HepG2 (cell line): ENCODE data around the gene SORL1-AS1.

Source experiments
- ATF6 ChIP-seq: sonication (generic); formaldehyde crosslinking; conservative IDR thresholded peaks from 2 replicates; pipeline ENCODE4 v1.4.0; 2020; ENCODE audit warnings: missing genetic modification reagents
- CEBPG ChIP-seq: IDR thresholded peaks from 2 replicates; pipeline ENCODE4 v1.6.1; 2016
- CENPT ChIP-seq: sonication (generic); formaldehyde crosslinking; IDR thresholded peaks from 2 replicates; pipeline ENCODE4 v1.8.0; 2022; ENCODE audit warnings: low read depth, mild to moderate bottlenecking, moderate library complexity, missing genetic modification reagents
- E2F5 ChIP-seq: sonication (generic); formaldehyde crosslinking; conservative IDR thresholded peaks from 2 replicates; pipeline ENCODE4 v1.4.0; 2020; ENCODE audit warnings: missing genetic modification reagents
- GATA4 ChIP-seq: sonication (generic); IDR thresholded peaks from 2 replicates; pipeline ENCODE4 v1.6.1; 2016; ENCODE audit warnings: antibody characterized with exemption, low read depth, borderline replicate concordance
- HOXD1 ChIP-seq: sonication (generic); formaldehyde crosslinking; IDR thresholded peaks from 2 replicates; pipeline ENCODE4 v1.5.0; 2020; ENCODE audit warnings: missing genetic modification reagents
- JUNB ChIP-seq: sonication (generic); formaldehyde crosslinking; IDR thresholded peaks from 2 replicates; pipeline ENCODE4 v1.8.0; 2022; ENCODE audit warnings: missing genetic modification reagents, mild to moderate bottlenecking, borderline replicate concordance
- NFYB ChIP-seq: sonication (generic); formaldehyde crosslinking; IDR thresholded peaks from 2 replicates; pipeline ENCODE4 v1.4.0; 2020; ENCODE audit warnings: missing genetic modification reagents
- NR2F6 ChIP-seq, 2 experiments: IDR thresholded peaks; 2 replicates each; pipeline ENCODE4 v1.6.1; 2016; ENCODE audit warnings: antibody characterized with exemption in 1 of 2, mild to moderate bottlenecking in 1 of 2
- REST ChIP-seq, 2 experiments: IDR thresholded peaks; 2 replicates each; pipeline ENCODE4 v1.6.1; 2011 to 2012; ENCODE audit warnings: low read length in 2 of 2, borderline replicate concordance in 1 of 2, low read depth in 1 of 2, mild to moderate bottlenecking in 1 of 2, moderate library complexity in 1 of 2
- WIZ ChIP-seq: sonication (generic); formaldehyde crosslinking; IDR thresholded peaks from 2 replicates; pipeline ENCODE4 v1.5.1; 2020; ENCODE audit warnings: mild to moderate bottlenecking, missing genetic modification reagents
- ZBTB3 ChIP-seq: sonication (generic); formaldehyde crosslinking; IDR thresholded peaks from 2 replicates; pipeline ENCODE4 v1.4.0; 2020; ENCODE audit warnings: low read depth, mild to moderate bottlenecking, moderate library complexity, missing genetic modification reagents, borderline replicate concordance
- ZFYVE20 ChIP-seq: sonication (generic); formaldehyde crosslinking; IDR thresholded peaks from 2 replicates; pipeline ENCODE4 v1.8.0; 2023; ENCODE audit warnings: low read depth, mild to moderate bottlenecking, moderate library complexity, missing genetic modification reagents, borderline replicate concordance
- ZNF619 ChIP-seq: sonication (generic); formaldehyde crosslinking; IDR thresholded peaks from 2 replicates; pipeline ENCODE4 v1.4.0; 2020; ENCODE audit warnings: mild to moderate bottlenecking, missing genetic modification reagents
- ZSCAN29 ChIP-seq: sonication (generic); formaldehyde crosslinking; conservative IDR thresholded peaks from 2 replicates; pipeline ENCODE4 v1.4.0; 2020; ENCODE audit warnings: mild to moderate bottlenecking, missing genetic modification reagents
- TF ChIP-seq, protein P1 (sequence below): sonication (generic); formaldehyde crosslinking; IDR thresholded peaks from 2 replicates; pipeline ENCODE4 v1.8.1; 2023; ENCODE audit warnings: mild to moderate bottlenecking, inconsistent platforms, moderate library complexity, missing genetic modification reagents, borderline replicate concordance
- TF ChIP-seq, protein P2 (sequence below): sonication (generic); formaldehyde crosslinking; IDR thresholded peaks from 2 replicates; pipeline ENCODE4 v1.4.0; 2020; ENCODE audit warnings: missing genetic modification reagents
- TF ChIP-seq, protein P3 (sequence below): sonication (generic); formaldehyde crosslinking; IDR thresholded peaks from 2 replicates; pipeline ENCODE4 v1.4.0; 2020; ENCODE audit warnings: mild to moderate bottlenecking, low read depth, missing genetic modification reagents

The SORL1-AS1 gene

DNA sequence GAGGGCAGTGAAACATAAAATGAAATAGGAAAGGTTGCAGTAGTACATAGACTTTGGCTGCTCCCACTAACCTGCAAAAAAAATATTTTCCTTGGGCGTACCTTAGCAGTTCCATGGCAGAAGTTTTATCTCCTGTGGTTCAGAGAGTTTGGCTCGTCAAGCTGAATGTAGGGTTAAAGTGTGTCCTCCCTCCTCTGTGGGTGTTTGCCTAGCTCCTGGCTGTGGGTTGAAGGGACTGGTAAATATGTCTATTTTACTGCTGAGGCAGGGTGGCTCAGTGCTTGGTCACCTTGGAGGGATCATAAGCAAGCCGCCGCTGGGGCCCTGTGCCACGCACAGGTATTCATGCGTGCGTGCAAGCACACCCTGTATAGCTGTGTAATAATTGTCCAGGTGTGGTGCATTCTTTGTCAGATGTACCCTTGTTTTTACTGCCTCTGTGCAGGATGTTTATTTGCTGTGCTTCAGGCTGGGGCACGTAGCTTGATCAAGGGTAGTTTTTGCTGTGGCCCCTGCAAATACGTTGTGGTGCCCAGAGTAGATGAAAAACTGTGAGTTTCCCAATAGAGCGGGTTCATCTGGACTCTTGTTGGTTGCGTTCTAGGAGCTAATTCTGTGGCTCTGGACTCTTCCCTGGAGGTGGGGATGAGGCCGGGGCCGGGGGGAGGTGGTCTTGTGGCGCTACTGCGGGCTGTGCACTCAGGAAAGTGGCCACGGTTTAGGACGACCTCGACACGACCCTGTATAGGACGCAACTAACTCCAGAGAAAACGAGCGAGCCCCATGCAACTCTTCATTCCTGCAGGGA, 1.4 kb downstream of the SORL1-AS1 start (continued):
- TF ChIP-seq ZSCAN29 (peak; percentile 71; the same call in 1 of the 2 replicates), ATF6 (CRISPR knock-in tag) (no peak), WIZ (no peak), CENPT (no peak), CEBPG (CRISPR knock-in tag) (peak; percentile 47; the same call in 1 of the 2 replicates), NFYB (CRISPR knock-in tag) (no peak), HOXD1 (CRISPR knock-in tag) (no peak), ZNF619 (no peak), NR2F6 (IDR thresholded peaks at IDR 0.05) (no peak), NR2F6 (CRISPR knock-in tag; IDR thresholded peaks at IDR 0.05) (peak; percentile 44; the same call in 1 of the 2 replicates), JUNB (CRISPR knock-in tag) (no peak), ZFYVE20 (no peak), E2F5 (CRISPR knock-in tag) (no peak), REST (IDR thresholded peaks at IDR 0.05; ENCODE audit: borderline replicate concordance in 1 of 2, low read depth in 1 of 2, low read length in 2 of 2) (no peak), ZBTB3 (CRISPR knock-in tag) (no peak), GATA4 (peak; percentile 32; the same call in 1 of the 2 replicates)
- TF ChIP-seq, protein P1, sequence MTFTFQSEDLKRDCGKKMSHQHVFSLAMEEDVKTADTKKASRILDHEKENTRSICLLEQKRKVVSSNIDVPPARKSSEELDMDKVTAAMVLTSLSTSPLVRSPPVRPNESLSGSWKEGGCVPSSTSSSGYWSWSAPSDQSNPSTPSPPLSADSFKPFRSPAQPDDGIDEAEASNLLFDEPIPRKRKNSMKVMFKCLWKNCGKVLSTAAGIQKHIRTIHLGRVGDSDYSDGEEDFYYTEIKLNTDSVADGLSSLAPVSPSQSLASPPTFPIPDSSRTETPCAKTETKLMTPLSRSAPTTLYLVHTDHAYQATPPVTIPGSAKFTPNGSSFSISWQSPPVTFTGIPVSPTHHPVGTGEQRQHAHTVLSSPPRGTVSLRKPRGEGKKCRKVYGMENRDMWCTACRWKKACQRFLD: no peak
- TF ChIP-seq, protein P2, sequence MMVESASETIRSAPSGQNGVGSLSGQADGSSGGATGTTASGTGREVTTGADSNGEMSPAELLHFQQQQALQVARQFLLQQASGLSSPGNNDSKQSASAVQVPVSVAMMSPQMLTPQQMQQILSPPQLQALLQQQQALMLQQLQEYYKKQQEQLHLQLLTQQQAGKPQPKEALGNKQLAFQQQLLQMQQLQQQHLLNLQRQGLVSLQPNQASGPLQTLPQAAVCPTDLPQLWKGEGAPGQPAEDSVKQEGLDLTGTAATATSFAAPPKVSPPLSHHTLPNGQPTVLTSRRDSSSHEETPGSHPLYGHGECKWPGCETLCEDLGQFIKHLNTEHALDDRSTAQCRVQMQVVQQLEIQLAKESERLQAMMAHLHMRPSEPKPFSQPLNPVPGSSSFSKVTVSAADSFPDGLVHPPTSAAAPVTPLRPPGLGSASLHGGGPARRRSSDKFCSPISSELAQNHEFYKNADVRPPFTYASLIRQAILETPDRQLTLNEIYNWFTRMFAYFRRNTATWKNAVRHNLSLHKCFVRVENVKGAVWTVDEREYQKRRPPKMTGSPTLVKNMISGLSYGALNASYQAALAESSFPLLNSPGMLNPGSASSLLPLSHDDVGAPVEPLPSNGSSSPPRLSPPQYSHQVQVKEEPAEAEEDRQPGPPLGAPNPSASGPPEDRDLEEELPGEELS (CRISPR knock-in tag): peak; percentile 54
- TF ChIP-seq, protein P3, sequence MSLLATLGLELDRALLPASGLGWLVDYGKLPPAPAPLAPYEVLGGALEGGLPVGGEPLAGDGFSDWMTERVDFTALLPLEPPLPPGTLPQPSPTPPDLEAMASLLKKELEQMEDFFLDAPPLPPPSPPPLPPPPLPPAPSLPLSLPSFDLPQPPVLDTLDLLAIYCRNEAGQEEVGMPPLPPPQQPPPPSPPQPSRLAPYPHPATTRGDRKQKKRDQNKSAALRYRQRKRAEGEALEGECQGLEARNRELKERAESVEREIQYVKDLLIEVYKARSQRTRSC: no peak
